ENCODE results near the gene DGKB. TPM values are rescaled to one million over a fixed set of nuclear protein-coding genes. Genes with fewer than 3 reads are reported as not detected.

DGKB gene
- total RNA-seq, 1 donor from 2014 or later: not detected

DNA sequence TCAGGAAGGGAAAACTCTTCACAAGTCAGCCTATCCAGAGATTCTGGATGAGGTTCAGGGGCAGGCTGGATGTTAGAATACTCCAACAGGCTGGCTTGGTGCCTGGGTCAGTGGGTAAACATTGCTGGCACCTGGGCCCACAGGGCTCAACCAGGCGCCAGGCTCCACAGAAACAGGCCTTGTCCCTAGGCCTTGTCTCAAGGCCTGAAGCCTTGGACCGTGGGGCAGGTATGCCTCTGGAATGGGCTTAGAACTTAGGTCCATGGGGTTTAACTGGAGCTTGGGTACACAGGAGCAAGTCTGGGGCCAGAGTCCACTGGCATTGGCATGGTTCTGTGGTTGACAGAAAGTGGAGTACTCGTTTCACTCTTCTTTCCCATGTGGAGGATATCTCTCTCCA lies 650.1 kb downstream of the DGKB start:
- H3K27ac ChIP-seq: no peak overlapping the region
- DNase-seq (no peak), ATAC-seq (no peak)
- no peaks in the 10 kb centered on the region for H3K27me3 ChIP-seq
- TF ChIP-seq, protein P1, sequence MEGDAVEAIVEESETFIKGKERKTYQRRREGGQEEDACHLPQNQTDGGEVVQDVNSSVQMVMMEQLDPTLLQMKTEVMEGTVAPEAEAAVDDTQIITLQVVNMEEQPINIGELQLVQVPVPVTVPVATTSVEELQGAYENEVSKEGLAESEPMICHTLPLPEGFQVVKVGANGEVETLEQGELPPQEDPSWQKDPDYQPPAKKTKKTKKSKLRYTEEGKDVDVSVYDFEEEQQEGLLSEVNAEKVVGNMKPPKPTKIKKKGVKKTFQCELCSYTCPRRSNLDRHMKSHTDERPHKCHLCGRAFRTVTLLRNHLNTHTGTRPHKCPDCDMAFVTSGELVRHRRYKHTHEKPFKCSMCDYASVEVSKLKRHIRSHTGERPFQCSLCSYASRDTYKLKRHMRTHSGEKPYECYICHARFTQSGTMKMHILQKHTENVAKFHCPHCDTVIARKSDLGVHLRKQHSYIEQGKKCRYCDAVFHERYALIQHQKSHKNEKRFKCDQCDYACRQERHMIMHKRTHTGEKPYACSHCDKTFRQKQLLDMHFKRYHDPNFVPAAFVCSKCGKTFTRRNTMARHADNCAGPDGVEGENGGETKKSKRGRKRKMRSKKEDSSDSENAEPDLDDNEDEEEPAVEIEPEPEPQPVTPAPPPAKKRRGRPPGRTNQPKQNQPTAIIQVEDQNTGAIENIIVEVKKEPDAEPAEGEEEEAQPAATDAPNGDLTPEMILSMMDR (IDR thresholded peaks at IDR 0.05): no peak
- no peak overlapping the region for H3K4me3 ChIP-seq
- intact Hi-C loops (cut with DNase I): no loop called here
- H3K9me3 ChIP-seq: no peaks in the 10 kb centered on the region
- no peaks in the 10 kb centered on the region for H3K36me3 ChIP-seq
- H3K4me1 ChIP-seq: no peaks in the 10 kb centered on the region

DNA sequence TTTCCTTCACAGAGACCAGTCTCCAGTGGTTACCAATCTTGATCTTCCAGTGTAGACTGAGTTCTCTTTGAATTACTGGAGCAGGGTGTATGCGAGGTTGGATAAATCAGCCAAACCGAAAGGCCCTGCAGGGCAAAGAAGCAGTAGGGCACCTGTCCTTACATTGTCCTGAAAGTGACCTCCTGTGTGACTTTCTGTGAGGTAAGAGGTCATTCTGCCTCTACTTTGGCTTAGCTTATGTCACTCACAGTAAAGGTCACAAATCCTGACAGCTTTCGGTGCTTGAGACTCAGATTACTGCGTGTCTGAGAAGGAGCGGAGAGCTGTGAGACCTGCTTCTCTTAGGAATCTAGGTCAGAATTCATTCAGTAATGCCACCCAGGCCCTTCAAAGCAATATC lies 660.4 kb downstream of the DGKB start:
- no peaks in the 10 kb centered on the region for H3K4me1 ChIP-seq
- no peak overlapping the region for H3K27ac ChIP-seq
- ATAC-seq (no peak), DNase-seq (no peak)
- TF ChIP-seq, protein P1 (IDR thresholded peaks at IDR 0.05): no peak
- H3K4me3 ChIP-seq: no peak overlapping the region
- no peaks in the 10 kb centered on the region for H3K27me3 ChIP-seq
- no peaks in the 10 kb centered on the region for H3K9me3 ChIP-seq
- intact Hi-C loops (cut with DNase I): no loop called here
- no peaks in the 10 kb centered on the region for H3K36me3 ChIP-seq

DNA sequence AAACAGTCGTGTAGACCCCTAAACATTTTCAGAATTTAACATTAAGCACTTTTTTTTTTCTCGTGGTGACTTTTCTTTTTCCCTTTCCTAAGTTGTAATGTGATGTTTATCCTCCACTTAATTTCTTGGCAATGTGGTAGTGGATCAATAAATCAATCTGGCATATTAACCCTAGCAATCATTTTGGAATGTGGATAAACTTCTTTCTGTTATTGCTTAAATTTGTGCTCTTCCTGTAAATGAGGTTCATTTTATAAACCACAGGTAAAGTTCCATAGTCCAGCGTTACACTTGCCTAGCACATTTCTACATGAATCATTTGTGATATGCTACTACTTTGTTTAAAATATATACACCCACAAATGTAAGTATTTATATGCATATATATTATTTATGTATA lies 665.7 kb downstream of the DGKB start:
- intact Hi-C loops (cut with DNase I): no loop called here
- H3K36me3 ChIP-seq: no peaks in the 10 kb centered on the region
- H3K27ac ChIP-seq: no peak overlapping the region
- H3K27me3 ChIP-seq: no peaks in the 10 kb centered on the region
- DNase-seq: no peak
- H3K4me1 ChIP-seq: no peaks in the 10 kb centered on the region
- no peak overlapping the region for H3K4me3 ChIP-seq
- TF ChIP-seq, protein P1 (IDR thresholded peaks at IDR 0.05): no peak
- H3K9me3 ChIP-seq: no peaks in the 10 kb centered on the region
- no peak for ATAC-seq

DNA sequence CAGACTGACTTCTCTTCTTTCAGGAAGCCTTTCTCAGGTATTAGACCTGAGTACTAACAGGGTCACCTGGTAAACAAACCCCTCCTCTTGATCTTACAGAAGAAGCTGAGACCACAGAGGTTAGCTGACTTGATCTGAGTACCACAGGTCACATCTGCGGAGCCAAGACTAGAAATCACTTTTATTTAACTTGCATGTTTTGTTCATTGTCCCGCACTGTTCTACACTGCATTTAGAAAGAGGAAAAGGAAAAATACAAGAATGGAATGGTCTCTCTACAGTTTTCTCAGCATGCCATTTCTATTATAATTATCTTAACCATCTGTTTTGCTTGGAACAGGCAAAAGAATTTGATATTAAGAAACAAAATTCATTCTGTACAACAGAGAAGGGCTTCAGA lies 667.5 kb downstream of the DGKB start:
- Histone ChIP-seq H3K36me3 (no peaks in the 10 kb centered on the region), H3K27me3 (no peaks in the 10 kb centered on the region), H3K4me3 (no peak overlapping the region), H3K9me3 (no peaks in the 10 kb centered on the region), H3K4me1 (no peaks in the 10 kb centered on the region), H3K27ac (no peak overlapping the region)
- ATAC-seq (no peak), DNase-seq (no peak)
- intact Hi-C loops (cut with DNase I): no loop called here
- TF ChIP-seq, protein P1 (IDR thresholded peaks at IDR 0.05): no peak

DNA sequence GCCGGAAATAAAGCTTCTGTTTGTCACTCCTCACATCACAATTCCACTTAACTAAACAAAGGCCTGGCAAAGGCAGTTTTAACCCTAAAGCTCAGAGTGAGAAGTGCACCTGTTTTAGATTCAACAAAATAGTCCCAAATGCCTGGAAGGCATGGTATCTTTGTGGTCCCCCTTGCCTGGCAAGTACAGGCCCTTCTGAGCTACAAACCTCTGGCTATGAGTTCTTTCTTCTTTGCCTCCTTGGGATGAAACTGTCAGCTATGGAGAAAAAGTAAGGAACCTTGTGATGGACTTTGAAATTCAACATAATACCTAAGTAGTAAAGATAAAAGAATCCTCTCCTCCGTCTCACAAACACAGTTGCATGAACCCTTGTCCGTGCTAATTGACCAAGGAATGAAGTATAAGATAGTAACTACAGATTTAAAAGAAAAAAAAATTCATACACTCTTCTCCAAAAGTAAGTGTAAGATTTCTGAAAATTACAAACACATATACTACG lies 668.6 kb downstream of the DGKB start:
- Histone ChIP-seq H3K27ac (no peak overlapping the region), H3K9me3 (no peaks in the 10 kb centered on the region), H3K4me1 (no peaks in the 10 kb centered on the region), H3K4me3 (no peak overlapping the region), H3K27me3 (no peaks in the 10 kb centered on the region), H3K36me3 (no peaks in the 10 kb centered on the region)
- DNase-seq (no peak), ATAC-seq (no peak)
- intact Hi-C loops (cut with DNase I): no loop called here
- TF ChIP-seq, protein P1 (IDR thresholded peaks at IDR 0.05): no peak

Data from upper lobe of right lung (tissue), 1 donor.